Astrocyte (in vitro differentiated cells and primary cell): ENCODE measurements around the gene COQ6.
"Not testable (repeated sequence)": the region's sequence is repeated elsewhere in the genome, so short reads cannot be mapped to it uniquely, and the experiment has no call there.

Experiments used
- CTCF ChIP-seq: IDR thresholded peaks from 2 replicates; pipeline ENCODE4 v1.5.1; 2011; ENCODE audit warnings: low read depth, mild to moderate bottlenecking, inconsistent platforms, low read length, moderate library complexity; ENCODE audit not compliant: insufficient read depth
- EZH2 ChIP-seq: IDR thresholded peaks from 2 replicates; pipeline ENCODE4 v1.6.1; 2012; ENCODE audit warnings: mild to moderate bottlenecking, low read length, inconsistent platforms; ENCODE audit not compliant: insufficient read depth

- TF ChIP-seq CTCF, EZH2: not testable (repeated sequence)
Measured at GRCh38 chr14:73988656-73989055, 38.6 kb downstream of the COQ6 start.
